Stimulated activated CD4-positive, alpha-beta T cell treated with anti-CD3 and anti-CD28 coated beads, TNF-alpha, amount 100 ng/mL, for 48 hours (primary cell): ENCODE measurements around the gene UVSSA.

Experiments
- DNase-seq, 3 donors: peaks; one replicate each; pipeline ENCODE4 v3.0.0-alpha.2; 2020; ENCODE audit warnings: low read depth in 3 of 3

The UVSSA gene

GRCh38 chr4:1407657-1408333 lies 60.8 kb downstream of the UVSSA start:
- DNase-seq: no peak

- DNase-seq: no peak
Measured at GRCh38 chr4:1408418-1408817, 61.4 kb downstream of the UVSSA start.

GRCh38 chr4:1409079-1409478 lies 62.1 kb downstream of the UVSSA start:
- no peak for DNase-seq

GRCh38 chr4:1409491-1410425 lies 62.8 kb downstream of the UVSSA start:
- no peak for DNase-seq

- DNase-seq: peak in 1 of 3 donors; percentile 23
Measured at GRCh38 chr4:1410491-1411325, 63.7 kb downstream of the UVSSA start.

- no peak for DNase-seq
Measured at GRCh38 chr4:1411436-1412375, 64.7 kb downstream of the UVSSA start.

GRCh38 chr4:1412376-1413203 lies 65.6 kb downstream of the UVSSA start:
- DNase-seq: no peak

- no peak for DNase-seq
Measured at GRCh38 chr4:1413204-1413663, 66.2 kb downstream of the UVSSA start.

- DNase-seq: no peak
Measured at GRCh38 chr4:1413687-1414479, 66.9 kb downstream of the UVSSA start.

GRCh38 chr4:1414831-1415680 lies 68.0 kb downstream of the UVSSA start:
- DNase-seq: no peak

- DNase-seq: no peak
Measured at GRCh38 chr4:1415681-1415981, 68.6 kb downstream of the UVSSA start.

GRCh38 chr4:1416051-1416947 lies 69.3 kb downstream of the UVSSA start:
- no peak for DNase-seq

GRCh38 chr4:1416948-1417260 lies 69.9 kb downstream of the UVSSA start:
- DNase-seq: no peak

- no peak for DNase-seq
Measured at GRCh38 chr4:1417522-1418390, 70.7 kb downstream of the UVSSA start.

- DNase-seq: no peak
Measured at GRCh38 chr4:1418494-1419285, 71.7 kb downstream of the UVSSA start.

GRCh38 chr4:1419708-1420107 lies 72.7 kb downstream of the UVSSA start:
- no peak for DNase-seq
